ENCODE data around the gene ADAMTS18.

ADAMTS18 gene

GRCh38 chr16:77233799-77234519, 200.9 kb downstream of the ADAMTS18 start:
- Histone ChIP-seq H3K4me3 (ENCODE audit: low read depth in 1 of 2, low read length in 1 of 2) (no peak overlapping the region), H3K9me3 (no peaks in the 10 kb centered on the region), H3K27ac (no peak overlapping the region), H3K27me3 (peaks cover 37% of the 10 kb centered on the region), H3K36me3 (no peaks in the 10 kb centered on the region), H3K4me1 (ENCODE audit: control insufficient read depth in 1 of 2, insufficient read depth in 1 of 2, low read depth in 1 of 2, low read length in 1 of 2) (no peaks in the 10 kb centered on the region)
- TF ChIP-seq CTCF (IDR thresholded peaks at IDR 0.05) = no peak

Measured in neutrophil (primary cell).